Adipocyte (in vitro differentiated cells): ENCODE data around the gene BHMT.

ENCODE experiments used
- DNase-seq: peaks from one replicate; pipeline ENCODE4 v3.0.0-alpha.2; 2015; ENCODE audit warnings: low read depth
- H3K27me3 ChIP-seq: replicated peaks from 2 replicates; pipeline ENCODE4 v1.7.0; 2013; ENCODE audit warnings: mild to moderate bottlenecking, low read length, moderate library complexity; ENCODE audit not compliant: control insufficient read depth, insufficient read depth
- H3K36me3 ChIP-seq: 2 replicates; pipeline ENCODE4 v1.7.0; 2013; ENCODE audit warnings: low read length, mild to moderate bottlenecking, moderate library complexity; ENCODE audit not compliant: control insufficient read depth, insufficient read depth, severe bottlenecking
- H3K4me1 ChIP-seq: 2 replicates; pipeline ENCODE4 v1.7.0; 2013; ENCODE audit warnings: mild to moderate bottlenecking, low read length, moderate library complexity; ENCODE audit not compliant: control insufficient read depth, insufficient read depth
- H3K4me3 ChIP-seq: 2 replicates; pipeline ENCODE4 v1.7.0; 2013; ENCODE audit warnings: mild to moderate bottlenecking, low read length, moderate library complexity
- H3K9ac ChIP-seq: 2 replicates; pipeline ENCODE4 v1.7.0; 2013; ENCODE audit warnings: mild to moderate bottlenecking, low read length, moderate library complexity
- H3K9me3 ChIP-seq: 2 replicates; pipeline ENCODE4 v1.7.0; 2013; ENCODE audit warnings: mild to moderate bottlenecking, low read length, moderate library complexity; ENCODE audit not compliant: control insufficient read depth

BHMT gene

DNA sequence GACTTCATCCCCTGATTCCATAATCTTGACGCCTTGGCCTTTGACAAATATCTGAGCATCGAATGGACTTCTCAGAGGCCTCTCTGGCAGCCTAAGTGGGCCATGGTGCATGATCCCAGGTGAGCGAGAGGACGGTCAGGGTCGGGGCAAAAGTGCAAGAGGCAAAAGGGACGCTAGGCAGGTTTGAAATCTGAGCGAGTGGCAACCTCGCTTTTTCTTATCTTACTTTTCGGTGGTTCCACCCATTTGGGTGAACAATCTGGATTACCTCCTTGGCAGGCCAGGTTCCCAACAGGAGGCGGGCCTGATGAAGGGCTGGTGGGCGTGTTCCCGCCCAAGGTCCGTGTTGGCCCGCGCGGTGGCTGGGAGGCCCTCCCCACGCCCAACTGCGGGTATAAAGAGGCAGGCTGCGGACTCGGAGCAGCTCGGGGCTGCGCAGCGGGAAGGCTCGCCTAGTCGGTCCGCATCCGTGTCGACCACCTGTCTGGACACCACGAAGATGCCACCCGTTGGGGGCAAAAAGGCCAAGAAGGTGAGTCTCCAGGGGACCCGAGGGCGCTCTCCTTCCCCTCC, at the start of gene BHMT:
BHMT (plus strand) TSS at position 423 of the 573 bp plus-strand sequence; CDS start at position 500, 77 bp downstream.
- Histone ChIP-seq H3K9me3 (no peaks in the 10 kb centered on the region), H3K4me3 (no peak within 1 kb of the TSS), H3K36me3 (no peaks in the 10 kb centered on the region), H3K9ac (no peak within 1 kb of the TSS), H3K4me1 (no peaks in the 10 kb centered on the region), H3K27me3 (peaks cover 28% of the 10 kb centered on the region)
- no peak for DNase-seq

- H3K27me3 ChIP-seq, result no peaks in the 10 kb centered on the region
- no peak for DNase-seq
- no peaks in the 10 kb centered on the region for H3K9me3 ChIP-seq
- no peaks in the 10 kb centered on the region for H3K36me3 ChIP-seq
- H3K4me3 ChIP-seq, result no peak overlapping the region
- no peaks in the 10 kb centered on the region for H3K4me1 ChIP-seq
- no peak overlapping the region for H3K9ac ChIP-seq
Measured at GRCh38 chr5:79062436-79062835, 49.2 kb upstream of the BHMT start.

DNA sequence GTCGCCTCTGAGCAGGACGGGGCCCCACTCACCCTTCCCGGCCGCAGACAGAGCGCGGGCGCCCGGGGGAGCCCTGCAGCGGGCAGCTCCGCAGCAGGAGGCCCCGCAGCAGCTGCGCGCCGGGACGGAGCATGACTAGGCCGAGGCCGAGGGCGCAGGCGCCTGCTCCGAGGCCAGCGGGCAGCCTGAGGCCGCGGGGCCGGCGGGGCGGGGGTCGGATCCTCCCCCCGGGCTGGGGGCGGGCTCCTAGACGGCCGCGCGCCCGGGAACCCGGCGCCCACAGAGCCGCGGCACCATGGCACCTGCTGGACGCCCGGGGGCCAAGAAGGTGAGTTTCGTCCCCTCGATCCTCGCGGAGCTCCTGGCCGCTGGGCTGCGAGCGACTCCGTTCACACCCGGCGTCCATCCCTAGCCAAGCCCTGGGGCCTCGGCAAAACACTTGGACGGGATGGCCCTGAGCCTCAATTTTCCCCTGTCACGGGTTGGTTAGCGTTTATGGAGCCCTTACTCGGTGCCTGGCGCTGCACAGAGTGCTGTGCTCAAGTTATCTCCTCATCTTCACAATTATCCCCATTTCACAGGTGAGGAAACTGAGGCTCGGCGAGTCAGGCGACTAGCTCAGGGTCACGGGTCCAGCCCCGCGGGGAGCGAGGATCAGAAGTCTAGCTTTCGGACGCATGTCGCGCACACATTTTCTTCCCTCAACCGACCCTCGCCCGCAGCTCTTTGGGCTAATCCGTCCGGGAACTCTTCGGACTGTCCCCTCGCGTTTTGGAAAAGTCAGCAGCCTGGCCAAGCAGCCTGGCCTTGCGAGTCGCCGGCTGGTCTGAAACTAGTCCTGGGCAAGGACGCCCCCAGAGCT, 41.9 kb upstream of the BHMT start, which contains the start of the genes BHMT2 and DMGDH:
BHMT2 (plus strand) TSS at position 280 of the 862 bp plus-strand sequence; CDS start at position 296, 16 bp downstream.
DMGDH (minus strand) TSS at position 187 of the 862 bp plus-strand sequence; CDS start at position 133, 54 bp downstream.
- H3K36me3 ChIP-seq, result no peaks in the 10 kb centered on the region
- H3K4me1 ChIP-seq, result peaks cover 11% of the 10 kb centered on the region
- H3K4me3 ChIP-seq, result peak within 1 kb of the TSS; percentile 84
- H3K27me3 ChIP-seq, result no peaks in the 10 kb centered on the region
- peaks cover 14% of the 10 kb centered on the region for H3K9me3 ChIP-seq
- H3K9ac ChIP-seq, result peak within 1 kb of the TSS; percentile 84
- peak; percentile 55 for DNase-seq

DNA sequence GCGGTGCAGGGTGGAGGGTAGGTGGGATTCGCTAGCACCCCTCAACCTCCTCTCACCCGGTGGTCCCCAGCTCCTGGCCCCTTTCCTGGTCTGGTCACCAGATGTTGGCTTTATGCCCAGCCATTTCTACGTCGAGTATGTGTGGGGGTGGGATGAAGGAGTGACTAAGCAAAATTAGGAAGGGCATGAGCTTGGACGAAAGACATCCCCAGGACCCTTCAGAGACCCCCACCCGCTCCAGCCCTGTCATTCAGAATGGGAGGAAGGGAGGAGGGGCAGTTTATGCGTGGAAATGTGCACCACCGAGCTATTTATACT, 41.3 kb upstream of the BHMT start:
- Histone ChIP-seq H3K27me3 (no peaks in the 10 kb centered on the region), H3K4me1 (peaks cover 13% of the 10 kb centered on the region), H3K4me3 (peak overlapping the region; percentile 84), H3K9me3 (peaks cover 14% of the 10 kb centered on the region), H3K36me3 (no peaks in the 10 kb centered on the region), H3K9ac (peak overlapping the region; percentile 84)
- peak; percentile 38 for DNase-seq

- H3K36me3 ChIP-seq, result peaks cover 5% of the 10 kb centered on the region
- peaks cover 15% of the 10 kb centered on the region for H3K4me1 ChIP-seq
- no peak overlapping the region for H3K4me3 ChIP-seq
- peak; percentile 4 for DNase-seq
- H3K27me3 ChIP-seq, result no peaks in the 10 kb centered on the region
- no peak overlapping the region for H3K9ac ChIP-seq
- H3K9me3 ChIP-seq, result peaks cover 14% of the 10 kb centered on the region
Measured at GRCh38 chr5:79074641-79075040, 37.0 kb upstream of the BHMT start.

DNA sequence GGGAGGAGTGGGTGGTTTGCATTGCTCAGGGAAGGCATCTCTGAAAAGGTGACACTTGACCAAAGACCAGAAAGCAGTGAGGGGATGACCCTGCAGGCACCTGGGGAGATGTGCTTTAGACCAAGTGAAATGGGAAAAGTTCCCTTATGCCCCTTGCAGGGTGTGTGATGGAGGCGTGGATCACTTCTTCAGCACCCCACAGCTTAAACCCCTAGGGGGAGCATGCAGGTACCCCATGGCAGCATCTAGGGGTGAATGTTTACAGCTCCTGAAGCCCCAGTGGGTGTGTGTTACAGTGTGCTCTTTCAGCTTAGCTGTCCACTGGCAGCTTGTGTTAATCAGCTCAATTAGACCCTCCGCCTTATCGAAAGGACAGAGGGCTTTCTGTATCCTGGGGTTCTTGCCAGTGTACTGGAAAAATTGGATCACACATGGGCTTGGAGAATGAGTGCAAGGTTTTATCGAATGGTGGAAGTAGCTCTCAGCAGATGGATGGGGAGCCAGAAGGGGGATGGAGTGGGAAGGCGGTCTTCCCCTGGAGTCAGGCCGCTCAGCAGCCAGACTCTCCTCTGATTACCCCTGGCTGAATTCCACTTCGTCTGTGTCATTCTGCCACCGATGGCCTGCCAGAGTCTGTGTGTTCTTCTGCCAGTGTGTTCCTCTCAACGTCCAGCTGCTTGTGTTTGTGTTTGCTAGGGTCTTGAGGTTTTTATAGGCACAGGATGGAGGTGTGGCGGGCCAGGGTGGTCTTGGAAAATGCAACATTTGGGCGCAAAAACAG, 35.8 kb upstream of the BHMT start:
- H3K4me1 ChIP-seq, result peaks cover 12% of the 10 kb centered on the region
- no peak for DNase-seq
- H3K4me3 ChIP-seq, result no peak overlapping the region
- H3K27me3 ChIP-seq, result no peaks in the 10 kb centered on the region
- H3K36me3 ChIP-seq, result peaks cover 15% of the 10 kb centered on the region
- peaks cover 14% of the 10 kb centered on the region for H3K9me3 ChIP-seq
- H3K9ac ChIP-seq, result no peak overlapping the region

DNA sequence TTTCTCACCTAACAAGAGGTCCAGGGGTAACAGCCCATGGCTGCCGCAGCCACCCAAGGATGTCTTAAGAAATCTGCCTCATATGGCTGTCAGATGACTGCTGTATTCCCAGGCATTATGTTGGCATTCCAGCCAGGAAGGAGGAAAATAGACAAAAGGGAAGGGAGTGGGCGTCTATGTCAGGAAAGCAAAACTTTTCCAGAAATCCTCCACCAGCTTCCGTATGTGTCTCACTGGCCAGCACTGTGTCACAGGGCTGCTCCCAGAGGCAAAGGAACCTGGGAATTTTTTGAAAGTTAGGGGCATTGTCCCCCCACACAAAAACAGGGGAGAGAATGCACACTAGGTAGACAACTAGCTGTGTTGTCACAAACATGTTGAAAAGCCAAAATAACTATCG, 34.8 kb upstream of the BHMT start:
- no peak overlapping the region for H3K4me3 ChIP-seq
- peaks cover 14% of the 10 kb centered on the region for H3K9me3 ChIP-seq
- H3K27me3 ChIP-seq, result no peaks in the 10 kb centered on the region
- no peak for DNase-seq
- peaks cover 12% of the 10 kb centered on the region for H3K4me1 ChIP-seq
- H3K36me3 ChIP-seq, result peaks cover 17% of the 10 kb centered on the region
- no peak overlapping the region for H3K9ac ChIP-seq

- H3K9ac ChIP-seq, result no peak overlapping the region
- H3K4me1 ChIP-seq, result peaks cover 12% of the 10 kb centered on the region
- no peaks in the 10 kb centered on the region for H3K27me3 ChIP-seq
- peaks cover 17% of the 10 kb centered on the region for H3K36me3 ChIP-seq
- DNase-seq, result no peak
- no peak overlapping the region for H3K4me3 ChIP-seq
- H3K9me3 ChIP-seq, result peaks cover 14% of the 10 kb centered on the region
Measured at GRCh38 chr5:79077680-79078365, 33.8 kb upstream of the BHMT start.

DNA sequence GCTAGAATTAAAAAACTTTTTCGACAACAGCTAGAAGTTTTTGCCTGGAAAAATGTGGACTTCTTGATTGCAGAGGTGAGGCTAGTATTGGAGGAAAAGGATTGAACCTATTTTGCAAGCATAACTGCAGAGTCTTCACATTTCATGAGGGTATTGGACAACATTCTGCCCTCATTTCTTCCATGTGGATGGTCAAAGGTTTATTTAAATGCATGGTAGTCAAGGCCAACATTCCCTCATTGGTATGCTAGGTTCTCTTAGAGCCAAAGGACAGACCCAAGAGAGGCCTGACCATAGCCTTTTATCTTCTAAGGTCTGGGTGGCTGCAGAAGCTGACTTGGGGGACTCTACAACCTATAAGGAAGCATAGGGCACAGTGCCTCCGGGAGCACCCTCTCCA, 30.8 kb upstream of the BHMT start:
- Histone ChIP-seq H3K27me3 (no peaks in the 10 kb centered on the region), H3K4me1 (peaks cover 6% of the 10 kb centered on the region), H3K9ac (no peak overlapping the region), H3K36me3 (peaks cover 26% of the 10 kb centered on the region), H3K9me3 (no peaks in the 10 kb centered on the region), H3K4me3 (no peak overlapping the region)
- DNase-seq, result no peak

- no peak for DNase-seq
- no peaks in the 10 kb centered on the region for H3K9me3 ChIP-seq
- peaks cover 30% of the 10 kb centered on the region for H3K36me3 ChIP-seq
- no peak overlapping the region for H3K9ac ChIP-seq
- H3K4me3 ChIP-seq, result no peak overlapping the region
- peaks cover under 1% of the 10 kb centered on the region for H3K4me1 ChIP-seq
- no peaks in the 10 kb centered on the region for H3K27me3 ChIP-seq
Measured at GRCh38 chr5:79081779-79082178, 29.8 kb upstream of the BHMT start.
